GM21381 (cell line): ENCODE measurements around the gene ZNF462.
"Not testable (repeated sequence)": the region's sequence is repeated elsewhere in the genome, so short reads cannot be mapped to it uniquely, and the experiment has no call there.

Source experiments
- ATAC-seq: cut with Tn5 transposase; IDR thresholded peaks from one replicate; pipeline ENCODE4 v1.9.1; 2021; ENCODE audit warnings: mild to moderate bottlenecking, moderate library complexity; ENCODE audit not compliant: unreplicated experiment

ZNF462 gene

DNA sequence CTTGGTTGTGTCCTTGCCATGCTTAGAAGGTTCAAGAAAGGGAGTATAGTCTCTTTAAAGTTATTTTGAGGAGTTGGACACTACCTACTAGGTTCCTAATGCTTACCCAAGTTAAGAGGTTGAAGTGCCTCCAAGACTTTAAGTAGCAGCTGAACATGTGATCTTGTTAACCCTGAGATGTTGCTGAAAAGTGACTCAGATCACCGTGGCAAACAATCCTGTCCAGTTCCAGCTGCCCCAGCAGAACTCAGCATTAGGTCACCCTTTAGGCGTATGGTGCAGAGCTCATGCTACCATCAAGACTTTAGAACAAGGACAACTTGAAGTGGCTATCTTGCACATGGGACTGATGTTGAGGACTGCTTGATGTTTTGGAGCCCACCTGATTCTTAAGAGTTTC lies 22.5 kb downstream of the ZNF462 start:
- no peak for ATAC-seq

DNA sequence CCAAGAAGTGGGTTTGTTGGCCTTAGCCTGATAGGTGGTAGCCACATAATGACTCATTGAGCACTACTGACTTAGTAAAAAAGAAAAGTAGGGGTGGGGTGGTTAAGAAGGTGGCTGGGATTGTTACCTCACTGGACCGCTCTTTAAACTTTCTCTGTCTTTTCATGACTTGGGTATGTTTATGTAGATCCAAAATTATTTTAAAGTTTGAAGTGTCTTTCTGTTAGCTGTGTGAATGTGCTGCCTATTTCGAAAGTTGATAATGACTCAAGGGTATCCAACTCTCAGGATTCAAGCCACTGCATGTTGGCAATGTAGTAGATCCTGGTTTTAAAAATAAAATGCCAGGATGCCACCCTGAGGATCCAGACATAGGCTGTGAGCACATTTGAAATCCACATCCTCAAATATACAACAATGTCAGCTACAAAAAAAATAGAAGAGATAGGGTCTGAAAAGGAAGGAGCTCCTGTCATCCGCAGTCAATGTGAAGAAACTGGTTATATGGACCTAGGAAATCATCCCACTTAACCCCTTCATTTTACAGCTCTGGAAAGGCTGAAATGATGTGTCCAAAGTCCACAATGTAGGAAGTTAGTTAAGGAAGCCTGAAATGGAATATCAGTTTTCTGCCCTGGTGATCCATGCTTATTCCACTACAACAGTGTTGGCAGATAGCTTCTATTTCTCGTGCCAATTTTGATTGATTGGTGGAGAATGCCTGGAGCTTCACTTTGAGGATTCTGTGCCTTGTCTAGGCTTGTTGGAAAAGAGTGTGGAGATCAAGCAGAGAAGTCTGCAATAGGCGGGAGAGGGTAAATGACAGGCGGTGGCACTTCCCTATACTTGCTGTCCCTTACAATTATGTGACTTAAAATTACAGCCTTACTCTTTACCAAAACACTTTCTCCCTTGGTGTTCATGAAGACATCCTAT lies 23.4 kb downstream of the ZNF462 start:
- ATAC-seq: no peak

DNA sequence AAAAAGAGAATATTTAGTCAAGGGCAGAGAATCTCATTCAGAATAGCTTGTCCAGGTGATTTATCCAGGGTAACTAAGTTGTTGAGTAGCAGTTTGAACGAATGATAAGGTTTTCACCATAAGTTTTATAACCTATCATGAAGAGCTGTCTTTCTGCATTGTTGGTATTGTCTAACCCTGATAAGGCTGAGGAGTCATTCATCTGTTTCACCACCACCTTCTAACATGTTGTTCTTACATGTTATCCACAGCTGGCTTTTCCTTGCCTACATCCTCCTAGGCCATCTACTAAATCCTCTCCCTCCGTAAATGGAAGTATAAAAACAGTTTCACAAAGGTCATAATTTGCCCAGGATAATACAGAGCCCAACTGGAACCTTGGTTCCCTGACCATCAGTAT lies 24.1 kb downstream of the ZNF462 start:
- ATAC-seq: no peak

DNA sequence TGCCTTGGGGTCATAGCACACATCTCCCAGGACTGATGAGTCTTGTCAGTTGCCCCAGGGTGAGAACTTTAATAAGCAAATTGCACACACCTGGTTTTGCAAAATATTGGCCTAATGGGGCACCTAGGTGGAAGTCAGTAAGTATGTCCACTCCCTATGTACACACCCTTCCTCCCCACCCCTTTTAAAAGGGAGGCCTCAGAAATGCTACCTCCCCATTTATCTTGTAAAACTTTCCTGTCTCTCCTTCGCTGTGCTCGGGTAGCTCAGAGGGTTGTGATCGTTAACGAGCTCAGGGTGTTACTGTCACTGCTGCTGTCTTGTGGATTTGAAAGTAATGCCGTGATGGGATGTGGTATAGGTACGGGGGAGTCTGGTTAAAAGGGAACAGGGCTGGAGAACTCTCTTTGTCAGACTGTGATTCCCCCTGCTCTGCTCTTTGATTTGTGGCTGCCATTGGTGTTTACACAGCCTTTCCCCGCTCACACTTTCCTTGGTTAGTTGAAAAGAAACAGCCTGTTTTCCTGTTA lies 26.2 kb downstream of the ZNF462 start:
- ATAC-seq: no peak

DNA sequence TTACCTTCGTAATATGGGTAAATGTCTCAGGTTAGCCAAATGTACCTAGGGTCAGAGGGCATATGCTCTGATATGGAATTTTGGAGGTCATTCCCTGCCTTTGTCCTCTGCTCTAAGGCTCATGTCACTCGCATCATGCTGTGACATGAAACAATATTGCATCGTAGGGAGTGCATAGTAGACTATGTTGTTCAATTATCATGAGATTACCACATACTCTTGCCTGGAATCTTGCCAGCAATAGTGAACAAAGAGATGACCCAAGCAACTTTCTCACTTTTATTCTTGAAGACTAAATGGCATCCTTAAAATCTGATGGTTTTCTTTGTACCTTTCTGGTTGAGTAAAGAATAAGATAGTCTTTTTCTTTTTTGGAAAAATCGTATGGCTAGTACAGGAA lies 27.6 kb downstream of the ZNF462 start:
- no peak for ATAC-seq

DNA sequence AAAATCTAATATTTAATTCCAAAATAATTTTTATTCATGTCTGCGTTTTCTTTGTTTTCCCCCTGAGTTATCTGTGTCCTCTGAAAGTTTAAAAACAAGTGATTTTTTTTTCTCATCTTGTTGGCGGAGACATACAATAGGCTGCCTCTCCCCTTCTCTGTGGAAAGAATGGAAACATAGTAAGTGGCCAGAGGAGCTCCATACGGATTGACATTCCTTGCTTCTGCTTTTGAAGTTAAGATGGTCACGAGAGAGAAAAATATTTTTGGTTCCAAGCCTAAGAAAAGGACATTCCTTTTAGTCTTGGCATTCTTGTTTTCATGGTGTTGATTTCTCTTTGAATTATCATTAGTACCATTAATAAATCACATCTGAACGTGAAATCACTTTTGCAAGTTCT lies 28.3 kb downstream of the ZNF462 start:
- ATAC-seq: no peak

DNA sequence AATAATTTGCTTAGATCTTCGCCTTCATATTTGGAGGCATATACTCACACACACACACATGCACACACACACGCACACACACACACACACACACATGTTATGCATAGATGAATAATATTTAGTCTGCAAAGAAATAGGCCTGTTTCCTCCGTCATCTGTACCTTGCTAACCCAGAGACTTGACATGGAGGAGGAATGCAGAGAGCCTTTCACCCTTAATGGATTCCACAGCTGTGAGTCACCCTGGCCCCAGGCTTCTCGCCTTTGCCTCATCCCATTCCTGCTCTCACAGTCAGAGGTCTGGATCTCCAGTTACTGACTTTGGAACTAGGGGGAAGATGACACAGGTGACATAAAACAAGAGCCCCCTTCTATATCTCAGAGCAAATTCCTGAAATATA lies 29.7 kb downstream of the ZNF462 start:
- ATAC-seq: no peak

DNA sequence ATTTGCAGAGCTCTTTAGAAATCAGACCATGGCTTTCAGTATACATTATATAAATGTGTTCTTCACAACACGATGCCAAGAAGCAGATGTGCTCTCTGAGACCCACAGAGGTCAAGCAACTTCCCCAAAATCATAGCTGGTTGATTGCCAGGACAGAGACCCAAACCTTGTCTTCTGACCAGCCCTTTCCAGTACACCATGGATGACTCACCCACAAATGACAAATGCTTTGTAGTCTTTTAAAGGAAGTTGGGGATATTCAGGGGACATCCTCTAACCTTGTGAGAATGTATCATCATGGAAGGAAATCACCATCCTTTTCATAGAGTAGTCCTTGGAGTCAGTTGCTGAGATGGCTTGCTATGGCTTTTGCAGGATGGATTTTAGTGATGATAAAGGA lies 30.1 kb downstream of the ZNF462 start:
- no peak for ATAC-seq

DNA sequence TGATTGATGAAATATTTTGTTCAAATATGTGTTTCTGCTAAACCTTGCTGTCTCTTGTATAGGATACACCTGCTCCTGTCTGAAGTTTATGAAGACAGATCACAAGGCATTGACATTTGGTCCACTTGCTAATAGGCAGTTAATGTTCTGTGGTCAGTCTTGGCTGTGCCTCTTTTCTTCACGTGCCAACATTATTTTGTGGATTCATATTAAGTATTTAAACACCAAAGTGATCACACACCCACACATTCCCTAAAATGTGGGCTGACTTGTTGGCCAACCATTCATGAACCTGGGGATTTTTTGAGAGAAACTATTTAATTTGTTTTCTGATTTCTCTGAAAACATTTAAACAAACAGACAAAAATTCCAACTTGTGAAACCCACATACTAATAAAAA lies 33.7 kb downstream of the ZNF462 start:
- no peak for ATAC-seq

DNA sequence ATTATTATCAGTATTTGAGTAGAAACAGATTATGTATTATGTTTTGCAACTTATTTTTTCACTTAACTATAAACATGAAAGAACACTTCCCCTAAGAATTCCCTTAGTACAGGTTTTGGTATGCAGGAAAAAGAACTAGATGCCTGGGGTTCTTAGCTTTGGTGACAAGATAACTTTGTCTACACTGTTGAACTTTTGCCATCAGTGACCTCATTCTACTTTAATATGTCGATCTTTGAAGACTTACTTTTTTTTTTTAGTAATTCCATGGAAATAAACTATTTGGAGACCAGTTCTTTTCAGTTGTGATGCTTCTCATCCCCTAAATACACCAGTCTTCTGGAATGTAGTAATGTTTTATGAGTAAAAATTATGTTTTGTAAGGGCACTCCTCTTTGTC lies 34.3 kb downstream of the ZNF462 start:
- ATAC-seq: no peak

DNA sequence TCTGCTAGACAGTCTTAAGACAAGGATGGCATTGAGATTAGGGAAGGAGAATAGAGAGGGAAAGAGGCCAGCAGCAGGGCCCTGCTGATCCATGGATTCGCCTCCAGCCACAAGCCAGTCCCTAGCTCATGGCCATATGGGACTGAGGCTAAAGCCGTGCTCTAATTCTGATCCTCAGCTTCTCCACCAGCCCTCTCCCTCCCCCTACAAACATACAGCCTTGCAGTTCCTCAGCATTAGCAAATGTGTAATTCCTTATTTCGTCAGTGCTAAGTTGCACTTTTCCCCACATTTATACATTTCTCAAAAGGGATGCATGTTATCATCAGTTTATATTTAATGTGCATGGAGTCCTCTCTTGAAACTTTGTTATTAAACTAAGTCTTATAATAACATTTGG lies 34.8 kb downstream of the ZNF462 start:
- ATAC-seq: no peak

DNA sequence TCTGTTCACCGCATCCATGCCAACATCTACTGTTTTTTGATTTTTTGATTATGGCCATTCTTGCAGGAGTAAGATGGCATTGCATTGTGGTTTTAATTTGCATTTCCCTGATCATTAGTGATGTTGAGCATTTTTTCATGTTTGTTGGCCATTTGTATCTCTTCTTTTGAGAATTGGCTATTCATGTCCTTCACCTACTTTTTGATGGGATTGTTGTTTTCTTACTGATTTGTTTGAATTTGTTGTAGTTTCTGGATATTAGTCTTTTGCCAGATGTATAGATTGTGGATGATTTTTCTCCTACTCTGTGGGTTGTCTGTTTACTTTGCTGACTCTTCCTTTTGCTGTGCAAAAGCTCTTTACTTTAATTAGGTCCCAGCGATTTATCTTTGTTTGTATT lies 37.6 kb downstream of the ZNF462 start:
- not testable (repeated sequence) for ATAC-seq

DNA sequence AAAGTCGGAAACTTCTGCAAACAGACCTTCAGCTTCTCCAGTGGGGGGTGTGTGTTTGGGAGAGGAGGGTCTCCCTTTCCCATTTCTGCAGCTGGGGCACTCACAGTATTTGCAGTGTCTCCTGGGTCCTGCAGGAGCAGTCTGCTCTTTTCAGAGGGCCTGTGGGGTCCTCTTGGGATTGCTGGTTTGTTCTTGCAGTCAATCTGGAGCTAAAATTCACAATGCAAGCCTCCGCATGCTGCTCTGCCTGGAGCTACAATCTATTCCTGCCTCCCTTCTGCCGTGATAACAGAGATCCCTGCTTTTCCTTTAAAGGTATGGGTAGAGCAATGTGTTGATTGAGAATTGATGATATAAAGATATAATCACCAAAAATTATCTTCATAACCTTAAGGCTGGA lies 43.2 kb downstream of the ZNF462 start:
- no peak for ATAC-seq

DNA sequence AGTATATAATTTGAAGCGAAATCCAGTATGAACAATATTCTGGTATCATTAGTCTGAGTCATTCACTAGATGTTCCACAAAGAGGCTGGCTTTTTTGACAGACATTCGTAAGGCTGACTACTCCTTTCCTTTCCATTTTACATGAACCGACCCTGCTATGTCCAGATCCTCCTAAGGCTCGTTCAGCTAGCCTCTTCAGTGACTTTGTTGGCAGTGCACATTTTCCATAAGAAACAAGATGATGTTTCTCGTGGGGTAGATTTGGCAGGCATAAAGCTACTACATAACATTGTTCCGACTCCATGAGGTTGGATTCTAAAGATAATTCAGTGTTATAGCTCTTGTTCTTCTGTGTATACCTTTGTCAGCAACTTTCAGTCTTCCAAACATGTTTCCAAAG lies 49.0 kb downstream of the ZNF462 start:
- ATAC-seq: no peak

DNA sequence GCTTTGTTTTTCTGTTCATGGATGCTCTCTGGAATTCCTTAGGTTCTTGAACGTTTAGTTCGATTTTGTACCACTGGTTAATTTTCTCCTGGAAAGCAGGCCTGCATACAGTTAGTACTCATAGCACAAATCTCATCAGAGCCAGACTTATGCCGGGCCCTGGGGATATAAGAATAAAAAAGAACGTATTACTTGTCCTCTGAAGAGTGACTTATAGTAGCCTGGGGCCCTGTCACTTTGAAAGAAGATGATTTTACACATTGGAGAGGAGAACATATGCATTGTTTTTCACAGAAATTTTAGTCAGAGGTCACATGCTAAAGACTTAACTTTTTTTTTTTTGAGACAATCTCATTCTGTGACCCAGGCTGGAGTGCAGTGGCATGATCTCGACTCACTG lies 50.3 kb downstream of the ZNF462 start:
- ATAC-seq: no peak

DNA sequence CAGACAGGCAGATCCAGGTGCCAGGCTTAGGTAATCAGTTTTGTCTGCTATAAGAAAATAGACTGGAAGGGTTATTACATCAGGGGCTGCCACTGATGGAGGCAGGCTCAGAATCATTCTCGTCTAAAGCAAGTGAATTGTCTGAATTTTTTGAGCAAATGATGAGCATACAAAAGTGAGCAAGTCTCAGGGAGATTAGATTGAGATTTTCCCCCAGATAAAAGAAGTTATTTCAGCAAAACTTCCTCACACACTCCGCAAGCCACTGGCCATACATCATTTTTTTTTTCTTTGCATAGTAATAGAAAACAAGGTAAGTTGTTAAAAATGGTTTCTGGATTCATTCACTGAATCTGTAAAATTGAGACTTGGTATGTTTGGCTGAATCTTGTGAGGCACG lies 52.9 kb downstream of the ZNF462 start:
- ATAC-seq: no peak

DNA sequence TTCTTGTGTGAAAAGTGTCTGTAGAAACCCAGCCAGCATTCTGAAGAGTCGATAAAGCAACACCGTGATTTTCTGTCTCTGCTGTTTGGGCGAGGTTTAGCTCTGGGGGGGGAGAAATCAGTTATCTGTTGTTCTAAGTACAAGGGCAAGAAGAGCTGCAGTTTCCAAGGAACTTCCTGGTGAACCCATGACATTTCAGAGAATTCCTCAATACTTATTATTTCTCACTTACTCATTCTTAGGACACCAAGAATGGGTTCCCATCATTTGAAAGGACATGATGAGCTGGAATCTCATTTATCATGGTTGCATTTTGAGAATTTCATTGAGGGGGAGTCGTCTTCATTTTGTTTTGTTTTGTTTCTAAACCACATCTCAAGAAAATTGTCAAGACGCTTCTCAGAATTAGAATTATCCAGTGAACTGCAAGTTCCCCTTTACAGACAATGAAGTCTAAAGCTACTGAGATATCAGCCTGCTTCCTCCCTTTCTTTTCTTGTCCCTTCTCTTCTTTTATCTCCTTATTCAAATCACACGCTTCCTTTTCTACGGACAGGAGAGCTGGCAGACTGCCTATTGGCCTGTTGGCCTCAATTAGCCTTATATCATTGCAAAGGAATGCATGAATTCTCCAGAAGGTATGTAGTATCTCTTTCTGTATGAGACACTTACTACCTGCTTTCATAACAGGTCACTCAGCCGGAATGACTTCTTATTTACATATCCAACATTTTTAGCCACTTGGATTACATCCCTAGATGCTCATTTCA lies 53.7 kb downstream of the ZNF462 start:
- no peak for ATAC-seq

DNA sequence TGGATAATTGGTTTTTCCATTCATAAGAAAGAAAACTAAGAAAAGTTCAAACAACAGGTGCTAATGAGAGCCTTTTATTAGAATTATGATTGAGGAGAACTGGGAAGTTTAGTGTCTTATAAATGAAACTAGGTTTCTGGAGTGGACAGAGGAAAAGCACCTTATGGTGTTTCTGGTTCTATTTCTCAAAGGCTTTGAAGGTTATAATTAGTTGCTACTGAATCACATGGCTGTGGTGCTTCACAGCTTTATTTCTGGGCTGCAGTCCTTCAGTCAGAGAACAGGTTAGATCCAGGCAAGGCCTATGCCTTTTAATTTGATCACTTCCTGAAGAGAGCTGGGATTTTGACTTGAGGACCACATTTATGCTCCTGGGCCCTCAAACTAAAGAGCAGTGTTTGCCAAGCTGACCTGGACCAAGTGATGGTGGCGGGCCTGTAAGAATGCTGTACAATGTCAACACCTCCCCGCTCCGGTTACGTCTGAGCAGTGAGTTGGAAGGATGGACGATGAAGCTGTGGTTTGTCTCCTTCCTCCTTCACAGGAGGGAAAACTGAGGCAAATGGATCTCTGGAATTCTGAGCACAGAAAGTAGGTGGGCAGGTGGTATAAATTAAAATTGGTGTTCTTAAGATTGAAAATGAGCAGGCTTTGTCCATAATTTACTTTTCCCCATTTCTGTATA lies 56.0 kb downstream of the ZNF462 start:
- no peak for ATAC-seq

DNA sequence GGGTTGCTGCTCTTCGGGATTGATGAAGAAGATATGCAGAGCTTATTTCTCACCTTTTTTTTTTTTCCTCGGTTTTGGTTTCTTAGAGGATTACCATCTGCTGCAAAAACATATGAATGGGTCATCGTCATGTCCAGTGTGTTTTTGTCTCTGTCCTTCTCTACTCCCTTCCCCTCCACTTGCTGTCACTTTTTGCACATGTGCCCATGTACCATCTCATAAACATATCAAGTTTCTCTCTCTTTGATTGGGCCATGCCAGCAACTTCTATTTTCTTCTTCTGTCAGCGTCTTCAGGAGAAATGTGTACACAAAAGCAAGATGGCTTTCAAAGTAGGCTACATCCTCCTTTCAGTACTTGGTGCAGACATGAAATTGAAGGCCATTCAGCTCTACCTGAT lies 57.1 kb downstream of the ZNF462 start:
- no peak for ATAC-seq

DNA sequence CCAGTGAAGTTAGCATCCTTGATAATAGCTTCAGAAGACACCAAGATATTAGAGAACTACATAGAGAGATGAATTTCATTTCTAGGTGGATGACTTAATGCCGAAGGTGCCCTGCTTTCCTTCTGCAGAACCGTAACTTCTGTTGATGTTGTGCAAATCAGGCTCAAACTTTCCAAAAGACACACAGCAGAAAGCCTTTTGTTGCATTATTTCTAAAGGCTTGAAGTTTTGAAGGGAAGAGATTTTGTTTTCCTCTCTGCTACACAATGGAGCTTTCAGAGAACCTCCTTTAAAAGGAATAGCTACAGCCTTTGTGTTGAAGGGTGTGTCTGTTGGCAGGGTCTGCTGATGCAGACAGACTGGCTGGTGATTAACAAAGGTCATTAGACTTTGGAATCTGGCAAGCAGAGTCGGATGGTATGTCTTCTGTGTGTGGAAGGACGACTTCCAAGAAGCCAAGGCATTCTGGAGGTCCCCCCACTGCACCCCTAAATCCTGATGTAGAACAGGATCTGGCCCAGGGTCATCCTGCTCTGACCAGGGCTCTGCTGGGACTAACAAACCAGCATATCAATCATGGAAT lies 57.8 kb downstream of the ZNF462 start:
- ATAC-seq: no peak

DNA sequence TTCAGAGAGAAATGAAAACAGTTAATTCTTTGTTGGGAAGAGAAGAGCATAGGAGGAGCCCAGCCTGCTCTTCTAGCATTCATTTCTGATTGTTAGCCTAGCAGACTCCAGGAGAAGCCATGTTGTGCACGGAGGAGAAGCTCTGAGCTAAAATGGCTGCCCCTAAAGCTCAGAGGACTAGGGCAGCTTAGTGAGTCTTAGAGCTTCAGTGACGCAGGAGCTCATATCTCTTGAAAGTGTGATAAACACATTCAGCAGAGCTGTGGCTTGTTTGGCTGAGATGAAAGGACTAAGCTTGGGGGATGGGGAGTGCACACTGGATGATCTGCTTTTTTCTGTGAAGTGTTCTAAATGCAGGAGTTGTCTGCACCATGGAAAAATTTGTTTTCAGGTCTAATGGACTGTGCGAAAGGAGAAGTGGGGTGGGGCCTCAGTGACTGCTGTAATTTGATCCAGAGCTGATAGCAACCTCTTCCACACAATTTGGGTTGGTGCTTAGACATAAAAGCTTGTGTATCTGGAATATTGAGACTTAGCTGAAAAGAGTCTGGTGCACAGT lies 58.5 kb downstream of the ZNF462 start:
- no peak for ATAC-seq
